ENCODE data around the gene FCN3. TPM values are rescaled to one million over a fixed set of nuclear protein-coding genes. Genes with fewer than 3 reads are reported as not detected.

Gene FCN3
- total and polyA plus RNA-seq, 5 donors from 2014 or later: not detected

- ATAC-seq (ENCODE audit: low read depth in 2 of 2) (no peak), DNase-seq (no peak)
- no peaks in the 10 kb centered on the region for H3K9me3 Mint-ChIP-seq
- H3K27ac ChIP-seq (ENCODE audit: insufficient read depth, low read length, poor library complexity, severe bottlenecking): peak overlapping the region; percentile 30
- no peak overlapping the region for H3K4me3 ChIP-seq (ENCODE audit: low read depth, low read length)
- H3K36me3 Mint-ChIP-seq: peaks cover 13% of the 10 kb centered on the region
- H3K27ac Mint-ChIP-seq: peak overlapping the region; percentile 72 to 80 (median 78)
- H3K27me3 Mint-ChIP-seq: no peaks in the 10 kb centered on the region
- H3K27me3 ChIP-seq (ENCODE audit: control insufficient read depth, insufficient read depth, low read length): no peaks in the 10 kb centered on the region
- peaks cover 32% of the 10 kb centered on the region for H3K36me3 ChIP-seq (ENCODE audit: control insufficient read depth, insufficient read depth, low read length)
- no peaks in the 10 kb centered on the region for H3K9me3 ChIP-seq (ENCODE audit: control insufficient read depth in 2 of 2, low read length in 2 of 2)
- peaks cover 0 to 33% (median 9%) of the 10 kb centered on the region in 4 donors for H3K4me1 Mint-ChIP-seq
- H3K4me1 ChIP-seq (ENCODE audit: control insufficient read depth, insufficient read depth, low read length, poor library complexity, severe bottlenecking): peaks cover 7% of the 10 kb centered on the region
- peak overlapping the region in 2 of 4 donors; percentile 12 to 23 for H3K4me3 Mint-ChIP-seq
Measured at GRCh38 chr1:27403931-27404330, 29.3 kb upstream of the FCN3 start.

GRCh38 chr1:27403065-27403726 is 28.6 kb upstream of the FCN3 start:
- H3K36me3 ChIP-seq (ENCODE audit: control insufficient read depth, insufficient read depth, low read length): peaks cover 25% of the 10 kb centered on the region
- H3K4me1 ChIP-seq (ENCODE audit: control insufficient read depth, insufficient read depth, low read length, poor library complexity, severe bottlenecking): peaks cover 7% of the 10 kb centered on the region
- Mint-ChIP-seq H3K27ac (peak overlapping the region; percentile 78 to 88 (median 83)), H3K27me3 (no peaks in the 10 kb centered on the region), H3K9me3 (no peaks in the 10 kb centered on the region), H3K4me3 (peak overlapping the region in 3 of 4 donors; percentile 24 to 61 (median 44)), H3K4me1 (peaks cover 0 to 35% (median 10%) of the 10 kb centered on the region in 4 donors), H3K36me3 (peaks cover 7% of the 10 kb centered on the region)
- no peak overlapping the region for H3K4me3 ChIP-seq (ENCODE audit: low read depth, low read length)
- ATAC-seq (ENCODE audit: low read depth in 2 of 2) (peak; percentile 47 to 51), DNase-seq (peak in 2 of 3 donors; percentile 37 to 56)
- H3K9me3 ChIP-seq (ENCODE audit: control insufficient read depth in 2 of 2, low read length in 2 of 2): no peaks in the 10 kb centered on the region
- no peaks in the 10 kb centered on the region for H3K27me3 ChIP-seq (ENCODE audit: control insufficient read depth, insufficient read depth, low read length)
- peak overlapping the region; percentile 30 for H3K27ac ChIP-seq (ENCODE audit: insufficient read depth, low read length, poor library complexity, severe bottlenecking)

GRCh38 chr1:27402349-27402754 is 27.7 kb upstream of the FCN3 start:
- peak in 1 of 3 donors; percentile 33 for DNase-seq
- Mint-ChIP-seq H3K36me3 (peaks cover 3% of the 10 kb centered on the region), H3K27ac (peak overlapping the region in 1 of 3 donors; percentile 78), H3K4me1 (peaks cover 0 to 35% (median 10%) of the 10 kb centered on the region in 4 donors), H3K4me3 (no peak overlapping the region), H3K9me3 (no peaks in the 10 kb centered on the region), H3K27me3 (no peaks in the 10 kb centered on the region)
- no peak for ATAC-seq (ENCODE audit: low read depth in 2 of 2)
- peaks cover 7% of the 10 kb centered on the region for H3K4me1 ChIP-seq (ENCODE audit: control insufficient read depth, insufficient read depth, low read length, poor library complexity, severe bottlenecking)
- no peak overlapping the region for H3K27ac ChIP-seq (ENCODE audit: insufficient read depth, low read length, poor library complexity, severe bottlenecking)
- no peaks in the 10 kb centered on the region for H3K9me3 ChIP-seq (ENCODE audit: control insufficient read depth in 2 of 2, low read length in 2 of 2)
- H3K27me3 ChIP-seq (ENCODE audit: control insufficient read depth, insufficient read depth, low read length): no peaks in the 10 kb centered on the region
- no peak overlapping the region for H3K4me3 ChIP-seq (ENCODE audit: low read depth, low read length)
- H3K36me3 ChIP-seq (ENCODE audit: control insufficient read depth, insufficient read depth, low read length): peaks cover 16% of the 10 kb centered on the region

GRCh38 chr1:27400963-27401341 is 26.3 kb upstream of the FCN3 start:
- H3K27me3 Mint-ChIP-seq: no peaks in the 10 kb centered on the region
- H3K36me3 Mint-ChIP-seq: no peaks in the 10 kb centered on the region
- no peak overlapping the region for H3K27ac ChIP-seq (ENCODE audit: insufficient read depth, low read length, poor library complexity, severe bottlenecking)
- no peak for DNase-seq
- H3K4me1 ChIP-seq (ENCODE audit: control insufficient read depth, insufficient read depth, low read length, poor library complexity, severe bottlenecking): peaks cover 7% of the 10 kb centered on the region
- peaks cover 0 to 35% (median 10%) of the 10 kb centered on the region in 4 donors for H3K4me1 Mint-ChIP-seq
- H3K9me3 ChIP-seq (ENCODE audit: control insufficient read depth in 2 of 2, low read length in 2 of 2): no peaks in the 10 kb centered on the region
- no peaks in the 10 kb centered on the region for H3K27me3 ChIP-seq (ENCODE audit: control insufficient read depth, insufficient read depth, low read length)
- H3K4me3 ChIP-seq (ENCODE audit: low read depth, low read length): no peak overlapping the region
- H3K27ac Mint-ChIP-seq: no peak overlapping the region
- no peaks in the 10 kb centered on the region for H3K9me3 Mint-ChIP-seq
- no peak for ATAC-seq (ENCODE audit: low read depth in 2 of 2)
- H3K4me3 Mint-ChIP-seq: peak overlapping the region in 1 of 4 donors; percentile 30
- peaks cover 8% of the 10 kb centered on the region for H3K36me3 ChIP-seq (ENCODE audit: control insufficient read depth, insufficient read depth, low read length)

- H3K27ac Mint-ChIP-seq: no peak overlapping the region
- ATAC-seq (ENCODE audit: low read depth in 2 of 2): no peak
- no peaks in the 10 kb centered on the region for H3K36me3 Mint-ChIP-seq
- no peaks in the 10 kb centered on the region for H3K9me3 Mint-ChIP-seq
- H3K27me3 Mint-ChIP-seq: no peaks in the 10 kb centered on the region
- peak overlapping the region in 1 of 4 donors; percentile 30 for H3K4me3 Mint-ChIP-seq
- peaks cover 0 to 37% (median 11%) of the 10 kb centered on the region in 4 donors for H3K4me1 Mint-ChIP-seq
- H3K4me1 ChIP-seq (ENCODE audit: control insufficient read depth, insufficient read depth, low read length, poor library complexity, severe bottlenecking): peaks cover 10% of the 10 kb centered on the region
- H3K36me3 ChIP-seq (ENCODE audit: control insufficient read depth, insufficient read depth, low read length): peaks cover 5% of the 10 kb centered on the region
- no peak for DNase-seq
- no peaks in the 10 kb centered on the region for H3K27me3 ChIP-seq (ENCODE audit: control insufficient read depth, insufficient read depth, low read length)
- H3K9me3 ChIP-seq (ENCODE audit: control insufficient read depth in 2 of 2, low read length in 2 of 2): no peaks in the 10 kb centered on the region
- no peak overlapping the region for H3K4me3 ChIP-seq (ENCODE audit: low read depth, low read length)
- H3K27ac ChIP-seq (ENCODE audit: insufficient read depth, low read length, poor library complexity, severe bottlenecking): no peak overlapping the region
Measured at GRCh38 chr1:27400082-27400962, 25.7 kb upstream of the FCN3 start.

GRCh38 chr1:27399251-27400025 is 24.8 kb upstream of the FCN3 start:
- no peaks in the 10 kb centered on the region for H3K27me3 ChIP-seq (ENCODE audit: control insufficient read depth, insufficient read depth, low read length)
- Mint-ChIP-seq H3K36me3 (no peaks in the 10 kb centered on the region), H3K4me1 (peaks cover 0 to 43% (median 17%) of the 10 kb centered on the region in 4 donors), H3K27ac (peak overlapping the region in 1 of 3 donors; percentile 56), H3K4me3 (no peak overlapping the region), H3K9me3 (no peaks in the 10 kb centered on the region), H3K27me3 (no peaks in the 10 kb centered on the region)
- no peak overlapping the region for H3K4me3 ChIP-seq (ENCODE audit: low read depth, low read length)
- DNase-seq: no peak
- no peak for ATAC-seq (ENCODE audit: low read depth in 2 of 2)
- H3K4me1 ChIP-seq (ENCODE audit: control insufficient read depth, insufficient read depth, low read length, poor library complexity, severe bottlenecking): peaks cover 14% of the 10 kb centered on the region
- H3K9me3 ChIP-seq (ENCODE audit: control insufficient read depth in 2 of 2, low read length in 2 of 2): no peaks in the 10 kb centered on the region
- H3K36me3 ChIP-seq (ENCODE audit: control insufficient read depth, insufficient read depth, low read length): no peaks in the 10 kb centered on the region
- H3K27ac ChIP-seq (ENCODE audit: insufficient read depth, low read length, poor library complexity, severe bottlenecking): no peak overlapping the region

- Mint-ChIP-seq H3K4me1 (peaks cover 0 to 36% (median 12%) of the 10 kb centered on the region in 4 donors), H3K9me3 (no peaks in the 10 kb centered on the region), H3K36me3 (no peaks in the 10 kb centered on the region), H3K27me3 (no peaks in the 10 kb centered on the region), H3K27ac (peak overlapping the region; percentile 56 to 86 (median 65)), H3K4me3 (no peak overlapping the region)
- H3K4me1 ChIP-seq (ENCODE audit: control insufficient read depth, insufficient read depth, low read length, poor library complexity, severe bottlenecking): peaks cover 14% of the 10 kb centered on the region
- H3K27me3 ChIP-seq (ENCODE audit: control insufficient read depth, insufficient read depth, low read length): no peaks in the 10 kb centered on the region
- H3K4me3 ChIP-seq (ENCODE audit: low read depth, low read length): no peak overlapping the region
- no peak overlapping the region for H3K27ac ChIP-seq (ENCODE audit: insufficient read depth, low read length, poor library complexity, severe bottlenecking)
- ATAC-seq (ENCODE audit: low read depth in 2 of 2): no peak
- no peaks in the 10 kb centered on the region for H3K9me3 ChIP-seq (ENCODE audit: control insufficient read depth in 2 of 2, low read length in 2 of 2)
- DNase-seq: no peak
- H3K36me3 ChIP-seq (ENCODE audit: control insufficient read depth, insufficient read depth, low read length): no peaks in the 10 kb centered on the region
Measured at GRCh38 chr1:27398405-27399149, 24.0 kb upstream of the FCN3 start.
